GM18520 (cell line): ENCODE results near the gene LNX1.
"Not testable (repeated sequence)": the region's sequence is repeated elsewhere in the genome, so short reads cannot be mapped to it uniquely, and the experiment has no call there.

Experiments used
- ATAC-seq: cut with Tn5 transposase; IDR thresholded peaks from one replicate; pipeline ENCODE4 v1.9.1; 2021; ENCODE audit not compliant: unreplicated experiment

LNX1 gene

GRCh38 chr4:53409479-53409878 is 181.8 kb downstream of the LNX1 start:
- ATAC-seq, result not testable (repeated sequence)
